ENCODE data around the gene GSN.

GRCh38 chr9:121279776-121280388, 11.9 kb downstream of the GSN start:
- no peak for TF ChIP-seq CTCF (IDR thresholded peaks at IDR 0.05)
- TF ChIP-seq POLR2A (IDR thresholded peaks at IDR 0.05), result no peak
